GM23248 (cell line): ENCODE measurements around the gene NT5C. TPM values are rescaled to one million over a fixed set of nuclear protein-coding genes. Genes with fewer than 3 reads are reported as not detected.
"Not testable (repeated sequence)": the region's sequence is repeated elsewhere in the genome, so short reads cannot be mapped to it uniquely, and the experiment has no call there.

Experiments used
- DNase-seq: peaks from one replicate; pipeline ENCODE4 v3.0.0-alpha.2; 2015
- H2AFZ ChIP-seq: fragments of 200-600 bp; sonication (generic); 2 replicates; pipeline ENCODE4 v1.6.1; 2016; ENCODE audit warnings: antibody characterized with exemption
- H3F3A ChIP-seq: fragments of 200-600 bp; sonication (generic); 2 replicates; pipeline ENCODE4 v1.6.1; 2016; ENCODE audit warnings: mild to moderate bottlenecking, antibody characterized with exemption, mixed run types; ENCODE audit not compliant: insufficient read depth
- H3K27ac ChIP-seq: fragments of 200-600 bp; sonication (generic); 2 replicates; pipeline ENCODE4 v1.5.1; 2016; ENCODE audit warnings: mild to moderate bottlenecking
- H3K27me3 ChIP-seq: fragments of 200-600 bp; sonication (generic); replicated peaks from 2 replicates; pipeline ENCODE4 v1.6.1; 2016; ENCODE audit warnings: mild to moderate bottlenecking; ENCODE audit not compliant: insufficient read depth
- H3K36me3 ChIP-seq: fragments of 200-600 bp; sonication (generic); 2 replicates; pipeline ENCODE4 v1.6.1; 2016; ENCODE audit warnings: low read depth, mild to moderate bottlenecking
- H3K4me1 ChIP-seq: fragments of 200-600 bp; sonication (generic); 2 replicates; pipeline ENCODE4 v1.6.1; 2016; ENCODE audit warnings: mild to moderate bottlenecking; ENCODE audit not compliant: insufficient read depth
- H3K4me2 ChIP-seq: fragments of 200-600 bp; sonication (generic); one replicate; pipeline ENCODE4 v1.6.1; 2016; ENCODE audit warnings: mild to moderate bottlenecking; ENCODE audit not compliant: unreplicated experiment
- H3K4me3 ChIP-seq: fragments of 200-600 bp; sonication (generic); 2 replicates; pipeline ENCODE4 v1.5.1; 2016; ENCODE audit warnings: mild to moderate bottlenecking
- H3K79me2 ChIP-seq: fragments of 200-600 bp; sonication (generic); 2 replicates; pipeline ENCODE4 v1.6.1; 2016; ENCODE audit warnings: mild to moderate bottlenecking; ENCODE audit not compliant: insufficient read depth
- H3K9ac ChIP-seq: fragments of 200-600 bp; sonication (generic); 2 replicates; pipeline ENCODE4 v1.6.1; 2016; ENCODE audit warnings: mild to moderate bottlenecking
- H3K9me2 ChIP-seq: fragments of 200-600 bp; sonication (generic); 2 replicates; pipeline ENCODE4 v1.6.1; 2016; ENCODE audit warnings: mixed run types, mild to moderate bottlenecking, moderate library complexity; ENCODE audit not compliant: insufficient read depth
- H3K9me3 ChIP-seq: fragments of 200-600 bp; sonication (generic); one replicate; pipeline ENCODE4 v1.6.1; 2017; ENCODE audit warnings: low read depth
- H4K20me1 ChIP-seq: fragments of 200-600 bp; sonication (generic); 2 replicates; pipeline ENCODE4 v1.6.0; 2016; ENCODE audit not compliant: insufficient read depth
- EZH2 ChIP-seq: fragments of 200-600 bp; sonication (generic); IDR thresholded peaks from 2 replicates; pipeline ENCODE4 v1.6.1; 2018; ENCODE audit warnings: antibody characterized with exemption, mild to moderate bottlenecking; ENCODE audit not compliant: insufficient read depth, poor library complexity, severe bottlenecking
- EZH2phosphoT487 ChIP-seq: fragments of 200-600 bp; sonication (generic); IDR thresholded peaks from 2 replicates; pipeline ENCODE4 v1.6.1; 2018; ENCODE audit warnings: antibody characterized with exemption, moderate library complexity, mild to moderate bottlenecking, low read depth; ENCODE audit not compliant: insufficient read depth
- WGBS, 2 experiments: methylation state at CpG; one replicate each; pipeline ENCODE4 v1.1.6; 2015 to 2017; ENCODE audit warnings: low lambda C conversion rate in 2 of 2, low coverage in 1 of 2; ENCODE audit errors: missing lambda C conversion rate in 2 of 2; 5-methylcytosine and 5-hydroxymethylcytosine counted together
- in situ Hi-C: fragments of 300-500 bp; cut with MboI; formaldehyde crosslinking; loops from 2 replicates; pipeline ENCODE4 v1.15.0; 2020
- polyA plus RNA-seq: library from polyadenylated mRNA; unstranded; fragments of >200 nt; fragmentation: Nextera tagmentation; extraction: Ambion mirVana; gene quantifications from 2 replicates; pipeline ENCODE4 v1.2.1, GENCODE V29; 2016
- total RNA-seq: library from RNA; depleted of rRNA; stranded (reverse); fragments of >200 nt; shearing (Covaris generic); gene quantifications from 2 replicates; pipeline ENCODE4 v1.2.3, GENCODE V29; 2014

Gene NT5C
- total and polyA plus RNA-seq, 2 experiments from 2014 or later, result 60.8 to 66.5 TPM

- in situ Hi-C loops, result no loop called here
- no peak for DNase-seq
- Histone ChIP-seq H3K4me3 (no peak overlapping the region), H3K9me3 (no peaks in the 10 kb centered on the region), H3K27me3 (no peaks in the 10 kb centered on the region), H3K9ac (no peak overlapping the region), H3K79me2 (peaks cover 100% of the 10 kb centered on the region), H3K27ac (no peak overlapping the region), H3K9me2 (no peaks in the 10 kb centered on the region), H3F3A (peaks cover 4% of the 10 kb centered on the region; the same call in 1 of the 2 replicates), H2AFZ (no peak overlapping the region), H3K4me1 (no peaks in the 10 kb centered on the region), H4K20me1 (no peaks in the 10 kb centered on the region; the same call in 1 of the 2 replicates), H3K4me2 (no peak overlapping the region), H3K36me3 (peaks cover 68% of the 10 kb centered on the region)
- TF ChIP-seq EZH2phosphoT487 (no peak), EZH2 (no peak)
- whole genome bisulfite sequencing, 2 experiments, result 95% methylated on average over 11 of the region's 11 CpGs
Observed at GRCh38 chr17:75174996-75175395, 43.5 kb upstream of the NT5C start.

- 80 to 90% methylated on average over 4 of the region's 4 CpGs for WGBS, 2 experiments
- peaks cover 4% of the 10 kb centered on the region; the same call in 1 of the 2 replicates for H3F3A ChIP-seq
- TF ChIP-seq EZH2phosphoT487 (no peak), EZH2 (no peak)
- no peaks in the 10 kb centered on the region for H3K27me3 ChIP-seq
- H3K4me1 ChIP-seq, result no peaks in the 10 kb centered on the region
- H3K9me2 ChIP-seq, result no peaks in the 10 kb centered on the region
- H3K9ac ChIP-seq, result no peak overlapping the region
- H3K79me2 ChIP-seq, result peaks cover 100% of the 10 kb centered on the region
- H2AFZ ChIP-seq, result no peak overlapping the region
- in situ Hi-C loops, result no loop called here
- H3K4me3 ChIP-seq, result no peak overlapping the region
- no peaks in the 10 kb centered on the region; the same call in 1 of the 2 replicates for H4K20me1 ChIP-seq
- no peak overlapping the region for H3K27ac ChIP-seq
- peaks cover 61% of the 10 kb centered on the region for H3K36me3 ChIP-seq
- no peak overlapping the region for H3K4me2 ChIP-seq
- no peaks in the 10 kb centered on the region for H3K9me3 ChIP-seq
- DNase-seq, result no peak
Observed at GRCh38 chr17:75173526-75173925, 42.0 kb upstream of the NT5C start.

DNA sequence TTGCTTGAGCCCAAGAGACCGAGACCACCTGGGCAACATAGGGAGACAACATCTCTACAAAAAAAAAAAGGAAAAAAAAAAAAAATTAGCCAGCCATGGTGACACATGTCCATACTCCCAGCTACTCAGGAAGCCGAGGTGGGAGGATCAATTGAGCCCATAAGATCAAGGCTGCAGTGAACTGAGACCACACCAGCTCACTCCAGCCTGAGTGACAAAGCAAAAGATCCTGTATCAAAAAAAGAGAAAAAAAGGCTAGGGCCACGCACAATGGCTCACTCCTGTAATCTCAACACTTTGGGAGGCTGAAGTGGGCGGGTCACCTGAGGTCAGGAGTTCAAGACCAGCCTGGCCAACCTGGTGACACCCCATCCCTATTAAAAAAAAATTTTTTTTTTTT is 37.5 kb upstream of the NT5C start:
- Histone ChIP-seq H3K79me2 (peaks cover 74% of the 10 kb centered on the region), H3K9ac (no peak overlapping the region), H3K27ac (no peak overlapping the region), H3K4me3 (no peak overlapping the region), H3F3A (peaks cover 9% of the 10 kb centered on the region; the same call in 1 of the 2 replicates), H3K27me3 (no peaks in the 10 kb centered on the region), H3K4me1 (no peaks in the 10 kb centered on the region), H3K4me2 (no peak overlapping the region), H3K36me3 (peaks cover 52% of the 10 kb centered on the region), H2AFZ (no peak overlapping the region), H3K9me2 (no peaks in the 10 kb centered on the region), H3K9me3 (no peaks in the 10 kb centered on the region), H4K20me1 (no peaks in the 10 kb centered on the region)
- WGBS, 2 experiments, result 84 to 92% methylated on average over 4 of the region's 4 CpGs
- TF ChIP-seq EZH2 (no peak), EZH2phosphoT487 (no peak)
- no peak for DNase-seq
- in situ Hi-C loops, result no loop called here

DNA sequence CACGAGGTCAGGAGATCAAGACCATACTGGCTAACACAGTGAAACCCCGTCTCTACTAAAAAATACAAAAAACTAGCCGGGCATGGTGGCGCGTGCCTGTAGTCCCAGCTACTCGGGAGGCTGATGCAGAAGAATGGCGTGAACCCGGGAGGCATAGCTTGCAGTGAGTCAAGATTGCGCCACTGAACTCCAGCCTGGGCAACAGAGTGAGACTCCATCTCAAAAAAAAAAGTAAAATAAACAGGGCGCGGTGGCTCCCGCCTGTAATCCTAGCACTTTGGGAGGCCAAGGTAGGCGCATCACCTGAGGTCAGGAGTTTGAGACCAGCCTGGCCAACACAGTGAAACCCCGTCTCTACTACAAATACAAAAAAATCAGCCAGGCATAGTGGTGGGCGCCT is 33.1 kb upstream of the NT5C start:
- H3K9me2 ChIP-seq, H3K27me3 ChIP-seq, in situ Hi-C loops, H3K4me1 ChIP-seq, H3K4me3 ChIP-seq, H4K20me1 ChIP-seq, H3K9me3 ChIP-seq, H2AFZ ChIP-seq, H3K9ac ChIP-seq, H3K4me2 ChIP-seq, DNase-seq: not testable (repeated sequence)
- WGBS, 2 experiments, result 89 to 90% methylated on average over 15 of the region's 15 CpGs
- peak overlapping the region; percentile 60 for H3K27ac ChIP-seq
- H3F3A ChIP-seq, result peaks cover 24% of the 10 kb centered on the region; the same call in 1 of the 2 replicates
- H3K36me3 ChIP-seq, result peaks cover 22% of the 10 kb centered on the region; the same call in 1 of the 2 replicates
- peaks cover 30% of the 10 kb centered on the region for H3K79me2 ChIP-seq

DNA sequence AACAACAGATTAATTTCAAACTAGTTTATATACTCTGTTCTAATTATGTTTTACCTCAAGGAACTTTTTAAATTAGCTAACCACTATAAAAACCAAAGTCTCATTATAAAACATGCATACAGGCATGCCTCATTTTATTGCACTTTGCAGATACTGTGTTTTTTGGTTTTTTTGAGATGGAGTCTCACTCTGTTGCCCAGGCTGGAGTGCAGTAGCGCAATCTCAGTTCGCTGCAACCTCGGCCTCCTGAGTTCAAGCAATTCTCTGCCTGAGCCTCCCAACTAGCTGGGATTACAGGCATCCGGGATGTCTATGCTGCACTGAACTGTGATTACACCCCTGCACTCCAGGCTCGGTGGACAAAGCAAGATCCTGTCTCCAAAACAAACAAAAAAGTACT is 31.5 kb upstream of the NT5C start:
- H3K79me2 ChIP-seq, result peaks cover 16% of the 10 kb centered on the region; the same call in 1 of the 2 replicates
- H3K9me3 ChIP-seq, result no peaks in the 10 kb centered on the region
- H3K4me3 ChIP-seq, result no peak overlapping the region
- H3K9me2 ChIP-seq, result no peaks in the 10 kb centered on the region
- in situ Hi-C loops, result no loop called here
- WGBS, 2 experiments, result 98 to 100% methylated on average over 5 of the region's 5 CpGs
- H3K4me2 ChIP-seq, result no peak overlapping the region
- TF ChIP-seq EZH2phosphoT487 (no peak), EZH2 (no peak)
- H2AFZ ChIP-seq, result no peak overlapping the region
- H3K4me1 ChIP-seq, result peaks cover 9% of the 10 kb centered on the region; the same call in 1 of the 2 replicates
- H4K20me1 ChIP-seq, result no peaks in the 10 kb centered on the region
- no peak for DNase-seq
- peaks cover 31% of the 10 kb centered on the region; the same call in 1 of the 2 replicates for H3F3A ChIP-seq
- H3K27me3 ChIP-seq, result no peaks in the 10 kb centered on the region
- peaks cover 19% of the 10 kb centered on the region; the same call in 1 of the 2 replicates for H3K36me3 ChIP-seq
- H3K27ac ChIP-seq, result no peak overlapping the region
- no peak overlapping the region for H3K9ac ChIP-seq
